ENCODE data around the gene DPP3. TPM values are rescaled to one million over a fixed set of nuclear protein-coding genes. Genes with fewer than 3 reads are reported as not detected.
"Not testable (repeated sequence)": the region's sequence is repeated elsewhere in the genome, so short reads cannot be mapped to it uniquely, and the experiment has no call there.

DPP3 gene
- total RNA-seq, 1 experiment from 2014 or later = 180 TPM

GRCh38 chr11:66543263-66544107 lies 63.3 kb downstream of the DPP3 start:
- no peak for TF ChIP-seq TCF7L2 (IDR thresholded peaks at IDR 0.05; ENCODE audit: low read depth, low read length)
- TF ChIP-seq CTCF (IDR thresholded peaks at IDR 0.05) = no peak
- TF ChIP-seq SIN3A (IDR thresholded peaks at IDR 0.05; ENCODE audit: borderline replicate concordance, insufficient read depth, low read depth, low read length) = no peak
- no peak for TF ChIP-seq REST (IDR thresholded peaks at IDR 0.05; ENCODE audit: insufficient read depth in 1 of 2, low read depth in 2 of 2, low read length in 1 of 2)
- TF ChIP-seq POLR2AphosphoS5 (IDR thresholded peaks at IDR 0.05; ENCODE audit: low read depth, low read length) = no peak; the same call in 1 of the 2 replicates
- ChIA-PET CTCF (interaction anchor here (0.5 kb wide), 1 partner anchor 117 kb away, joined by 3 read pairs; no protein-coding TSS in a partner anchor), POLR2A (no interaction called here)
- Histone ChIP-seq H3K27me3 (ENCODE audit: control insufficient read depth, insufficient read depth, low read length) (no peaks in the 10 kb centered on the region), H3K36me3 (ENCODE audit: control insufficient read depth, insufficient read depth, low read length) (peaks cover 2% of the 10 kb centered on the region; the same call in 1 of the 2 replicates), H3K4me1 (ENCODE audit: control insufficient read depth, insufficient read depth, low read length) (peaks cover 9% of the 10 kb centered on the region), H3K9me3 (ENCODE audit: control insufficient read depth, insufficient read depth, low read depth, low read length) (no peaks in the 10 kb centered on the region), H3K4me3 (ENCODE audit: low read depth in 2 of 2, low read length in 2 of 2) (no peak overlapping the region), H3K27ac (ENCODE audit: low read length) (no peak overlapping the region)
- intact Hi-C loops (cut with micrococcal nuclease; ENCODE audit: unreplicated experiment) (no loop called here), in situ Hi-C loops (cut with HindIII; ENCODE audit: low pct_unique_long_range_greater_than_20kb, low sequenced_read_pairs) (no loop called here)
- no TSS peak for BruUV-seq (replicated peaks)
- DNase-seq (ENCODE audit: low read depth, low spot score) = no peak
- ATAC-seq = no peak

- H3K36me3 ChIP-seq (ENCODE audit: control insufficient read depth, insufficient read depth, low read length); in situ Hi-C loops (cut with HindIII; ENCODE audit: low pct_unique_long_range_greater_than_20kb, low sequenced_read_pairs); ATAC-seq; H3K27me3 ChIP-seq (ENCODE audit: control insufficient read depth, insufficient read depth, low read length); intact Hi-C loops (cut with micrococcal nuclease; ENCODE audit: unreplicated experiment); POLR2A ChIA-PET; H3K9me3 ChIP-seq (ENCODE audit: control insufficient read depth, insufficient read depth, low read depth, low read length); H3K4me1 ChIP-seq (ENCODE audit: control insufficient read depth, insufficient read depth, low read length); CTCF ChIA-PET; DNase-seq (ENCODE audit: low read depth, low spot score): not testable (repeated sequence)
- TSS peak; percentile 87 for BruUV-seq (replicated peaks)
- peak overlapping the region; percentile 74 for H3K27ac ChIP-seq (ENCODE audit: low read length)
- peak overlapping the region; percentile 87 to 92 for H3K4me3 ChIP-seq (ENCODE audit: low read depth in 2 of 2, low read length in 2 of 2)
Measured at GRCh38 chr11:66544952-66545351, 64.7 kb downstream of the DPP3 start.

All from Panc1 (cell line).